ENCODE results near the gene CAPZA1.

CAPZA1 gene

GRCh38 chr1:112687785-112688496 lies 68.3 kb downstream of the CAPZA1 start:
- no peaks in the 10 kb centered on the region for H3K27me3 ChIP-seq (ENCODE audit: control insufficient read depth in 5 of 5, insufficient read depth in 4 of 5, low read length in 5 of 5)
- no peak overlapping the region for H3K27ac ChIP-seq (ENCODE audit: low read depth, low read length)
- no peak overlapping the region for H3K4me3 ChIP-seq (ENCODE audit: low read depth in 1 of 5, low read length in 5 of 5)
- no peaks in the 10 kb centered on the region for H3K9me3 ChIP-seq (ENCODE audit: control insufficient read depth in 5 of 5, low read length in 5 of 5)
- peaks cover 0 to 4% (median 0%) of the 10 kb centered on the region in 5 donors for H3K4me1 ChIP-seq (ENCODE audit: control insufficient read depth in 5 of 5, insufficient read depth in 5 of 5, low read length in 5 of 5)
- no peak overlapping the region for H3K9ac ChIP-seq (ENCODE audit: low read length in 5 of 5)
- H3K36me3 ChIP-seq (ENCODE audit: control insufficient read depth in 5 of 5, insufficient read depth in 5 of 5, low read length in 5 of 5), result peaks cover 0 to 48% (median 27%) of the 10 kb centered on the region in 5 donors

- Histone ChIP-seq H3K4me3 (ENCODE audit: low read depth in 1 of 5, low read length in 5 of 5) (no peak overlapping the region), H3K36me3 (ENCODE audit: control insufficient read depth in 5 of 5, insufficient read depth in 5 of 5, low read length in 5 of 5) (peaks cover 0 to 56% (median 33%) of the 10 kb centered on the region in 5 donors), H3K9ac (ENCODE audit: low read length in 5 of 5) (peak overlapping the region in 1 of 5 donors; percentile 39), H3K27ac (ENCODE audit: low read depth, low read length) (no peak overlapping the region), H3K27me3 (ENCODE audit: control insufficient read depth in 5 of 5, insufficient read depth in 4 of 5, low read length in 5 of 5) (no peaks in the 10 kb centered on the region), H3K4me1 (ENCODE audit: control insufficient read depth in 5 of 5, insufficient read depth in 5 of 5, low read length in 5 of 5) (peaks cover 0 to 4% (median 0%) of the 10 kb centered on the region in 5 donors), H3K9me3 (ENCODE audit: control insufficient read depth in 5 of 5, low read length in 5 of 5) (no peaks in the 10 kb centered on the region)
Measured at GRCh38 chr1:112688781-112689193, 69.2 kb downstream of the CAPZA1 start.

GRCh38 chr1:112689196-112689841 lies 69.7 kb downstream of the CAPZA1 start:
- no peak overlapping the region for H3K4me3 ChIP-seq (ENCODE audit: low read depth in 1 of 5, low read length in 5 of 5)
- no peak overlapping the region for H3K27ac ChIP-seq (ENCODE audit: low read depth, low read length)
- no peaks in the 10 kb centered on the region for H3K27me3 ChIP-seq (ENCODE audit: control insufficient read depth in 5 of 5, insufficient read depth in 4 of 5, low read length in 5 of 5)
- no peak overlapping the region for H3K9ac ChIP-seq (ENCODE audit: low read length in 5 of 5)
- H3K36me3 ChIP-seq (ENCODE audit: control insufficient read depth in 5 of 5, insufficient read depth in 5 of 5, low read length in 5 of 5), result peaks cover 0 to 61% (median 38%) of the 10 kb centered on the region in 5 donors
- H3K4me1 ChIP-seq (ENCODE audit: control insufficient read depth in 5 of 5, insufficient read depth in 5 of 5, low read length in 5 of 5), result peaks cover 0 to 4% (median 0%) of the 10 kb centered on the region in 5 donors
- no peaks in the 10 kb centered on the region for H3K9me3 ChIP-seq (ENCODE audit: control insufficient read depth in 5 of 5, low read length in 5 of 5)

- no peaks in the 10 kb centered on the region for H3K27me3 ChIP-seq (ENCODE audit: control insufficient read depth in 5 of 5, insufficient read depth in 4 of 5, low read length in 5 of 5)
- H3K27ac ChIP-seq (ENCODE audit: low read depth, low read length), result no peak overlapping the region
- no peak overlapping the region for H3K9ac ChIP-seq (ENCODE audit: low read length in 5 of 5)
- peaks cover 0 to 4% (median 0%) of the 10 kb centered on the region in 5 donors for H3K4me1 ChIP-seq (ENCODE audit: control insufficient read depth in 5 of 5, insufficient read depth in 5 of 5, low read length in 5 of 5)
- H3K9me3 ChIP-seq (ENCODE audit: control insufficient read depth in 5 of 5, low read length in 5 of 5), result no peaks in the 10 kb centered on the region
- H3K4me3 ChIP-seq (ENCODE audit: low read depth in 1 of 5, low read length in 5 of 5), result no peak overlapping the region
- peaks cover 0 to 66% (median 43%) of the 10 kb centered on the region in 5 donors for H3K36me3 ChIP-seq (ENCODE audit: control insufficient read depth in 5 of 5, insufficient read depth in 5 of 5, low read length in 5 of 5)
Measured at GRCh38 chr1:112689842-112690237, 70.2 kb downstream of the CAPZA1 start.

- no peak overlapping the region for H3K9ac ChIP-seq (ENCODE audit: low read length in 5 of 5)
- H3K27ac ChIP-seq (ENCODE audit: low read depth, low read length), result no peak overlapping the region
- H3K27me3 ChIP-seq (ENCODE audit: control insufficient read depth in 5 of 5, insufficient read depth in 4 of 5, low read length in 5 of 5), result no peaks in the 10 kb centered on the region
- H3K9me3 ChIP-seq (ENCODE audit: control insufficient read depth in 5 of 5, low read length in 5 of 5), result no peaks in the 10 kb centered on the region
- H3K4me3 ChIP-seq (ENCODE audit: low read depth in 1 of 5, low read length in 5 of 5), result no peak overlapping the region
- H3K4me1 ChIP-seq (ENCODE audit: control insufficient read depth in 5 of 5, insufficient read depth in 5 of 5, low read length in 5 of 5), result peaks cover 0 to 4% (median 0%) of the 10 kb centered on the region in 5 donors
- H3K36me3 ChIP-seq (ENCODE audit: control insufficient read depth in 5 of 5, insufficient read depth in 5 of 5, low read length in 5 of 5), result peaks cover 0 to 93% (median 61%) of the 10 kb centered on the region in 5 donors
Measured at GRCh38 chr1:112692681-112693080, 73.0 kb downstream of the CAPZA1 start.

GRCh38 chr1:112693821-112694220 lies 74.2 kb downstream of the CAPZA1 start:
- peaks cover 0 to 95% (median 70%) of the 10 kb centered on the region in 5 donors for H3K36me3 ChIP-seq (ENCODE audit: control insufficient read depth in 5 of 5, insufficient read depth in 5 of 5, low read length in 5 of 5)
- no peak overlapping the region for H3K9ac ChIP-seq (ENCODE audit: low read length in 5 of 5)
- no peak overlapping the region for H3K27ac ChIP-seq (ENCODE audit: low read depth, low read length)
- peaks cover 0 to 12% (median 5%) of the 10 kb centered on the region in 5 donors for H3K4me1 ChIP-seq (ENCODE audit: control insufficient read depth in 5 of 5, insufficient read depth in 5 of 5, low read length in 5 of 5)
- no peak overlapping the region for H3K4me3 ChIP-seq (ENCODE audit: low read depth in 1 of 5, low read length in 5 of 5)
- no peaks in the 10 kb centered on the region for H3K9me3 ChIP-seq (ENCODE audit: control insufficient read depth in 5 of 5, low read length in 5 of 5)
- no peaks in the 10 kb centered on the region for H3K27me3 ChIP-seq (ENCODE audit: control insufficient read depth in 5 of 5, insufficient read depth in 4 of 5, low read length in 5 of 5)

GRCh38 chr1:112694363-112694929 lies 74.8 kb downstream of the CAPZA1 start:
- Histone ChIP-seq H3K4me3 (ENCODE audit: low read depth in 1 of 5, low read length in 5 of 5) (no peak overlapping the region), H3K9ac (ENCODE audit: low read length in 5 of 5) (no peak overlapping the region), H3K4me1 (ENCODE audit: control insufficient read depth in 5 of 5, insufficient read depth in 5 of 5, low read length in 5 of 5) (peaks cover 0 to 18% (median 5%) of the 10 kb centered on the region in 5 donors), H3K9me3 (ENCODE audit: control insufficient read depth in 5 of 5, low read length in 5 of 5) (no peaks in the 10 kb centered on the region), H3K27me3 (ENCODE audit: control insufficient read depth in 5 of 5, insufficient read depth in 4 of 5, low read length in 5 of 5) (no peaks in the 10 kb centered on the region), H3K36me3 (ENCODE audit: control insufficient read depth in 5 of 5, insufficient read depth in 5 of 5, low read length in 5 of 5) (peaks cover 0 to 93% (median 71%) of the 10 kb centered on the region in 5 donors), H3K27ac (ENCODE audit: low read depth, low read length) (no peak overlapping the region)

GRCh38 chr1:112695276-112695675 lies 75.6 kb downstream of the CAPZA1 start:
- peaks cover 2 to 26% (median 9%) of the 10 kb centered on the region in 5 donors for H3K4me1 ChIP-seq (ENCODE audit: control insufficient read depth in 5 of 5, insufficient read depth in 5 of 5, low read length in 5 of 5)
- H3K4me3 ChIP-seq (ENCODE audit: low read depth in 1 of 5, low read length in 5 of 5), result no peak overlapping the region
- H3K36me3 ChIP-seq (ENCODE audit: control insufficient read depth in 5 of 5, insufficient read depth in 5 of 5, low read length in 5 of 5), result peaks cover 0 to 93% (median 71%) of the 10 kb centered on the region in 5 donors
- H3K9ac ChIP-seq (ENCODE audit: low read length in 5 of 5), result no peak overlapping the region
- no peaks in the 10 kb centered on the region for H3K27me3 ChIP-seq (ENCODE audit: control insufficient read depth in 5 of 5, insufficient read depth in 4 of 5, low read length in 5 of 5)
- H3K27ac ChIP-seq (ENCODE audit: low read depth, low read length), result no peak overlapping the region
- H3K9me3 ChIP-seq (ENCODE audit: control insufficient read depth in 5 of 5, low read length in 5 of 5), result no peaks in the 10 kb centered on the region

GRCh38 chr1:112696578-112697314 lies 77.1 kb downstream of the CAPZA1 start:
- Histone ChIP-seq H3K36me3 (ENCODE audit: control insufficient read depth in 5 of 5, insufficient read depth in 5 of 5, low read length in 5 of 5) (peaks cover 0 to 88% (median 76%) of the 10 kb centered on the region in 5 donors), H3K27ac (ENCODE audit: low read depth, low read length) (no peak overlapping the region), H3K4me1 (ENCODE audit: control insufficient read depth in 5 of 5, insufficient read depth in 5 of 5, low read length in 5 of 5) (peaks cover 12 to 41% (median 24%) of the 10 kb centered on the region in 5 donors), H3K9ac (ENCODE audit: low read length in 5 of 5) (no peak overlapping the region), H3K27me3 (ENCODE audit: control insufficient read depth in 5 of 5, insufficient read depth in 4 of 5, low read length in 5 of 5) (no peaks in the 10 kb centered on the region), H3K9me3 (ENCODE audit: control insufficient read depth in 5 of 5, low read length in 5 of 5) (no peaks in the 10 kb centered on the region), H3K4me3 (ENCODE audit: low read depth in 1 of 5, low read length in 5 of 5) (no peak overlapping the region)
